OCI-LY3 (cell line): Measurements from ENCODE around the gene TTC9C.
A peak's percentile ranks its signal among the peaks of the same experiment; 100 is the strongest.

Experiments
- H2AFZ ChIP-seq: fragments of 200-600, 300-600 bp; shearing (Covaris generic); 2 replicates; pipeline ENCODE4 v1.6.0; 2014; ENCODE audit warnings: antibody characterized with exemption, low read depth, low read length
- H3K27ac ChIP-seq: fragments of 200-600, 300-600 bp; sonication (generic); 2 replicates; pipeline ENCODE4 v1.5.1; 2014; ENCODE audit warnings: mild to moderate bottlenecking, low read length, moderate library complexity, mixed read lengths
- H3K27me3 ChIP-seq: fragments of 200-600, 300-600 bp; sonication (generic); 2 replicates; pipeline ENCODE4 v1.6.1; 2014; ENCODE audit warnings: low read depth, low read length, mixed read lengths
- H3K36me3 ChIP-seq: fragments of 200-600, 300-600 bp; sonication (generic); replicated peaks from 2 replicates; pipeline ENCODE3; 2014; ENCODE audit warnings: low read depth, low read length, mixed read lengths
- H3K4me1 ChIP-seq: fragments of 300-600, 200-600 bp; sonication (generic); 2 replicates; pipeline ENCODE4 v1.6.1; 2014; ENCODE audit warnings: low read length, mixed read lengths
- H3K4me2 ChIP-seq: fragments of 200-600, 300-600 bp; sonication (generic); 2 replicates; pipeline ENCODE4 v1.6.1; 2014; ENCODE audit warnings: low read length, mixed read lengths
- H3K4me3 ChIP-seq: fragments of 300-600, 200-600 bp; sonication (generic); 2 replicates; pipeline ENCODE4 v1.5.1; 2014; ENCODE audit warnings: antibody characterized with exemption, mild to moderate bottlenecking, low read length, moderate library complexity
- H3K79me2 ChIP-seq: fragments of 300-600, 200-600 bp; shearing (Covaris generic); 2 replicates; pipeline ENCODE4 v1.6.1; 2014; ENCODE audit warnings: mild to moderate bottlenecking, low read length, mixed read lengths
- H3K9ac ChIP-seq: fragments of 300-600, 200-600 bp; shearing (Covaris generic); 2 replicates; pipeline ENCODE4 v1.6.0; 2014; ENCODE audit warnings: mild to moderate bottlenecking, low read length, moderate library complexity
- H3K9me3 ChIP-seq: fragments of 200-600, 300-600 bp; shearing (Covaris generic); 2 replicates; pipeline ENCODE4 v1.6.1; 2014; ENCODE audit warnings: low read length, mixed read lengths; ENCODE audit not compliant: insufficient read depth
- H4K20me1 ChIP-seq: fragments of 200-600, 300-600 bp; sonication (generic); 2 replicates; pipeline ENCODE4 v1.6.1; 2016; ENCODE audit warnings: low read length, mixed read lengths; ENCODE audit not compliant: insufficient read depth
- CTCF ChIP-seq: fragments of 200-600, 300-600 bp; sonication (generic); IDR thresholded peaks from 2 replicates; pipeline ENCODE4 v1.5.1; 2014; ENCODE audit warnings: antibody characterized with exemption, low read length, low read depth
- EZH2phosphoT487 ChIP-seq: fragments of 200-600 bp; shearing (Covaris generic); IDR thresholded peaks from 2 replicates; pipeline ENCODE4 v1.6.1; 2018; ENCODE audit warnings: antibody characterized with exemption, mixed run types, low read depth

TTC9C gene

GRCh38 chr11:62708793-62709192 is 19.5 kb upstream of the TTC9C start:
- H3K4me2 ChIP-seq: peak overlapping the region; percentile 89
- H3K36me3 ChIP-seq: peaks cover 61% of the 10 kb centered on the region
- TF ChIP-seq EZH2phosphoT487 (no peak), CTCF (no peak)
- peaks cover 28% of the 10 kb centered on the region for H3K4me1 ChIP-seq
- peak overlapping the region; percentile 81 for H3K4me3 ChIP-seq
- H3K79me2 ChIP-seq: peaks cover 15% of the 10 kb centered on the region
- no peaks in the 10 kb centered on the region for H3K27me3 ChIP-seq
- H2AFZ ChIP-seq: peak overlapping the region; percentile 52; the same call in 1 of the 2 replicates
- H3K27ac ChIP-seq: peak overlapping the region; percentile 84
- H4K20me1 ChIP-seq: no peaks in the 10 kb centered on the region
- peak overlapping the region; percentile 80 for H3K9ac ChIP-seq
- no peaks in the 10 kb centered on the region for H3K9me3 ChIP-seq

- Histone ChIP-seq H3K36me3 (peaks cover 65% of the 10 kb centered on the region), H2AFZ (peak overlapping the region; percentile 63; the same call in 1 of the 2 replicates), H3K79me2 (peaks cover 19% of the 10 kb centered on the region), H3K4me2 (peak overlapping the region; percentile 89), H3K9me3 (no peaks in the 10 kb centered on the region), H4K20me1 (no peaks in the 10 kb centered on the region), H3K9ac (peak overlapping the region; percentile 80), H3K4me3 (peak overlapping the region; percentile 81), H3K27ac (peak overlapping the region; percentile 84), H3K27me3 (no peaks in the 10 kb centered on the region), H3K4me1 (peaks cover 28% of the 10 kb centered on the region)
- TF ChIP-seq CTCF (no peak), EZH2phosphoT487 (no peak)
Observed at GRCh38 chr11:62709247-62710000, 18.9 kb upstream of the TTC9C start.

GRCh38 chr11:62710001-62710345 is 18.3 kb upstream of the TTC9C start:
- Histone ChIP-seq H3K79me2 (peaks cover 23% of the 10 kb centered on the region), H3K4me3 (peak overlapping the region; percentile 81), H3K27ac (peak overlapping the region; percentile 84), H3K9me3 (no peaks in the 10 kb centered on the region), H3K36me3 (peaks cover 66% of the 10 kb centered on the region), H3K27me3 (no peaks in the 10 kb centered on the region), H3K9ac (peak overlapping the region; percentile 78), H3K4me2 (peak overlapping the region; percentile 89), H3K4me1 (peaks cover 28% of the 10 kb centered on the region), H4K20me1 (no peaks in the 10 kb centered on the region), H2AFZ (peak overlapping the region; percentile 63; the same call in 1 of the 2 replicates)
- TF ChIP-seq EZH2phosphoT487 (no peak), CTCF (no peak)

GRCh38 chr11:62712276-62712812 is 15.9 kb upstream of the TTC9C start:
- no peaks in the 10 kb centered on the region for H3K9me3 ChIP-seq
- no peaks in the 10 kb centered on the region for H3K27me3 ChIP-seq
- H4K20me1 ChIP-seq: no peaks in the 10 kb centered on the region
- H3K79me2 ChIP-seq: peaks cover 29% of the 10 kb centered on the region
- H3K9ac ChIP-seq: no peak overlapping the region
- H2AFZ ChIP-seq: no peak overlapping the region
- H3K4me1 ChIP-seq: peaks cover 16% of the 10 kb centered on the region
- peaks cover 79% of the 10 kb centered on the region for H3K36me3 ChIP-seq
- H3K4me2 ChIP-seq: no peak overlapping the region
- H3K27ac ChIP-seq: peak overlapping the region; percentile 21; the same call in 1 of the 2 replicates
- no peak overlapping the region for H3K4me3 ChIP-seq
- TF ChIP-seq CTCF: no peak
- no peak for TF ChIP-seq EZH2phosphoT487
